Stomach (tissue), 9 donors: ENCODE measurements around the gene CUEDC1. TPM values are rescaled to one million over a fixed set of nuclear protein-coding genes. Genes with fewer than 3 reads are reported as not detected.
A peak's percentile ranks its signal among the peaks of the same experiment; 100 is the strongest.

Experiments used
- DNase-seq, 2 donors: peaks; one replicate each; pipeline versions ENCODE4 v3.0.0 to v3.0.0-alpha.2; 2013 to 2019
- H3K27ac ChIP-seq, 5 donors: fragments of 200-600 bp in 4 of 5; sonication (generic) in 4 of 5; one replicate each; pipeline ENCODE4 v1.5.1; 2013 to 2019; ENCODE audit warnings: mild to moderate bottlenecking in 1 of 5, moderate library complexity in 1 of 5
- H3K27me3 ChIP-seq, 3 donors: fragments of 200-600 bp; sonication (generic); one replicate each; pipeline ENCODE4 v1.5.1; 2017 to 2019; ENCODE audit warnings: mixed run types in 1 of 3
- H3K36me3 ChIP-seq, 4 donors: fragments of 200-600 bp; sonication (generic); 1 replicate in 3 of 4; 2 replicates in 1 of 4; pipeline ENCODE4 v1.5.1; 2016 to 2019
- H3K4me1 ChIP-seq, 4 donors: fragments of 200-600 bp; sonication (generic); one replicate each; pipeline ENCODE4 v1.5.1; 2016 to 2019
- H3K4me3 ChIP-seq, 4 donors: fragments of 200-600 bp; sonication (generic) in 3 of 4; one replicate each; pipeline ENCODE4 v1.5.1; 2016 to 2019; ENCODE audit warnings: mild to moderate bottlenecking in 1 of 4
- H3K9me3 ChIP-seq, 4 donors: fragments of 200-600 bp; sonication (generic); one replicate each; pipeline ENCODE4 v1.5.1; 2016 to 2019
- EP300 ChIP-seq: sonication (generic); formaldehyde crosslinking; IDR thresholded peaks from one replicate; pipeline ENCODE4 v1.6.1; 2017; ENCODE audit warnings: antibody characterized with exemption
- POLR2A ChIP-seq, 4 donors: fragments of 450-650 bp; IDR thresholded peaks; one replicate each; pipeline ENCODE4 v1.6.1; 2016; ENCODE audit warnings: antibody characterized with exemption in 4 of 4, control low read depth in 2 of 4, mild to moderate bottlenecking in 1 of 4, moderate library complexity in 1 of 4
- POLR2AphosphoS5 ChIP-seq, 3 donors: sonication (generic); formaldehyde crosslinking; IDR thresholded peaks; one replicate each; pipeline ENCODE4 v1.6.1; 2016; ENCODE audit warnings: antibody characterized with exemption in 3 of 3
- WGBS, 5 donors: extraction: QIAGEN DNeasy Blood & Tissue Kit in 3 of 5; methylation state at CpG; one replicate each; pipeline versions ENCODE4 v1.1.5 to v1.1.7; 2013 to 2018; 5-methylcytosine and 5-hydroxymethylcytosine counted together
- intact Hi-C: fragments of 100-400 bp; cut with DNase I; formaldehyde crosslinking; loops from one replicate; pipeline ENCODE4 v1.15.1; 2023; ENCODE audit warnings: low total_unique reads
- polyA plus RNA-seq, 3 donors: library from polyadenylated mRNA; stranded (reverse); fragments of 200-250 nt; gene quantifications; one replicate each; pipeline ENCODE4 v1.2.3, GENCODE V29; 2013
- total RNA-seq, 5 donors: library from RNA; depleted of rRNA; stranded (reverse); fragments of >200 nt; gene quantifications; one replicate each; pipeline versions ENCODE4 v1.1.0 to v1.2.3, GENCODE V29; 2014 to 2016
- TF ChIP-seq, protein P1 (sequence below), 7 experiments: fragments of 450-650 bp in 4 of 7; fragments of 200-600 bp in 3 of 7; sonication (generic) in 3 of 7; IDR thresholded peaks; one replicate each; pipeline ENCODE4 v1.5.1; 2016 to 2019; ENCODE audit warnings: antibody characterized with exemption in 7 of 7, control low read depth in 2 of 7, mild to moderate bottlenecking in 1 of 7
- donor health status: healthy with polysubstance abuse.
- donor health status: Bipolar disorder and iron deficiency.
- donor health status: healthy.

Gene CUEDC1
- total and polyA plus RNA-seq, 8 donors, result 10.5 to 111 (median 21.7) TPM

DNA sequence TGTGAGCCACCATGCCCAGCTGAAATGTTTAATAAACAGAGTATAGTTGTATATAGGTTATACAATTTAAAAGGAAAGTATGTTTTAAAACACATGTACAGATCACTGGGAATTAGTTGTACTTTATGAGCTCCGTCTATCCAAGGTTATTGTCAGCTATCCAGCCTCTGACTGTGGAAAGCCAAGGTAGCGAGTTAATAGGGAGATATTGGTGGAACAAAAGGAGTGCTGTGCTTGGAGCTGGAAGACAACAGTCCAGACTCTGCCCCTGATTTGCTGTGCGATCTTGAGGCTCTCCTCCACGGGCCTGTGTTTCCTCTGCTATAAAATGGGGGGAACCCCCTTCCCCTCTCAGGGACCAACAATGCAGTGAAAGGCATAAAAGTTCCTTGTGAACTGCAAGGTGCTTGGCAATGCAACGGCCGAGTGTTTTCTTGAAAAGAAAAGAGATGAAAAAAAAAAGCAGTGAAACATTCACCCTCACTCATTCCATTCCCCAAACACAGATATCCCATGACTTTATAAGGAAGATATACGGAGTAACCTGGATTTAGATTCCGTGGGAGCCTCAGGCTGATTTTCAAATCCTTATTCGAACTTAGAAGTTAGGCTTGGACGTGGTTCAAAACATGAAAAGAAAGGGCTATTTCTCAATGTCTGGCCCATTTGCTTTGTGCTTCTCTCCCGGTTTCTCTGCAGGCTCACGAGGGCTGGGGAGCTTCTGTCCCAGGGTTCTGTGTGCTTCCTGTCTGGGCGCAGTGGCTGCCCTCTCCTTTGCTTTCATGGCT lies 34.1 kb downstream of the CUEDC1 start:
- peak in 1 of 2 donors; percentile 77 for DNase-seq
- Histone ChIP-seq H3K9me3 (no peaks in the 10 kb centered on the region), H3K4me1 (peaks cover 42 to 87% (median 65%) of the 10 kb centered on the region in 4 donors), H3K27me3 (no peaks in the 10 kb centered on the region), H3K4me3 (no peak overlapping the region), H3K36me3 (no peaks in the 10 kb centered on the region), H3K27ac (peak overlapping the region; percentile 50 to 99 (median 78))
- intact Hi-C loops, result no loop called here
- TF ChIP-seq POLR2AphosphoS5 (IDR thresholded peaks at IDR 0.05) (peak in 1 of 3 donors; percentile 20), EP300 (no peak)
- WGBS, 5 donors, result 15 to 26% (median 20%) methylated on average over 13 of the region's 13 CpGs

DNA sequence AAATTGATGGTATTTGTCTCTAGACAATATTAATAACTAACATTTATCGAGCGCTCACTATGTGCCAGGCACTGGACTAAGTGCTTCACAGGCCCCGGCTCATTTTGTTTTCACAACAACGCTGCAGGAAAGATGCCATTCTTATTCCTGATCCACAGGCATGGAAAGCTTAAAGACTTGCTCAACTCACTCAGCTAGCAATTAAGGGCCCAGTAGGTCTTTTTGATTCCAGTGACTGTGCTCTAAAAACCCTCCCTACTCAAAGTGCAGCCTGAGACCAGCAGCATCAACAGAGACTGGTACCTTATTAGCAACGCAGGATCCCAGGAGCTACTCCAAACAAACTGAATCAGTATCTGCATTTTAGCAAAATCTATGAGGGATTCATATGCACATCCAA lies 35.3 kb downstream of the CUEDC1 start:
- H3K27me3 ChIP-seq, result no peaks in the 10 kb centered on the region
- no peaks in the 10 kb centered on the region for H3K9me3 ChIP-seq
- H3K4me1 ChIP-seq, result peaks cover 52 to 88% (median 71%) of the 10 kb centered on the region in 4 donors
- H3K36me3 ChIP-seq, result no peaks in the 10 kb centered on the region
- no peak overlapping the region for H3K4me3 ChIP-seq
- no peak for DNase-seq
- WGBS, 5 donors, result 76 to 92% (median 87%) methylated on average over 5 of the region's 5 CpGs
- intact Hi-C loops, result no loop called here
- TF ChIP-seq POLR2A (IDR thresholded peaks at IDR 0.05) (no peak), POLR2AphosphoS5 (IDR thresholded peaks at IDR 0.05) (no peak), EP300 (no peak)
- TF ChIP-seq, protein P1, sequence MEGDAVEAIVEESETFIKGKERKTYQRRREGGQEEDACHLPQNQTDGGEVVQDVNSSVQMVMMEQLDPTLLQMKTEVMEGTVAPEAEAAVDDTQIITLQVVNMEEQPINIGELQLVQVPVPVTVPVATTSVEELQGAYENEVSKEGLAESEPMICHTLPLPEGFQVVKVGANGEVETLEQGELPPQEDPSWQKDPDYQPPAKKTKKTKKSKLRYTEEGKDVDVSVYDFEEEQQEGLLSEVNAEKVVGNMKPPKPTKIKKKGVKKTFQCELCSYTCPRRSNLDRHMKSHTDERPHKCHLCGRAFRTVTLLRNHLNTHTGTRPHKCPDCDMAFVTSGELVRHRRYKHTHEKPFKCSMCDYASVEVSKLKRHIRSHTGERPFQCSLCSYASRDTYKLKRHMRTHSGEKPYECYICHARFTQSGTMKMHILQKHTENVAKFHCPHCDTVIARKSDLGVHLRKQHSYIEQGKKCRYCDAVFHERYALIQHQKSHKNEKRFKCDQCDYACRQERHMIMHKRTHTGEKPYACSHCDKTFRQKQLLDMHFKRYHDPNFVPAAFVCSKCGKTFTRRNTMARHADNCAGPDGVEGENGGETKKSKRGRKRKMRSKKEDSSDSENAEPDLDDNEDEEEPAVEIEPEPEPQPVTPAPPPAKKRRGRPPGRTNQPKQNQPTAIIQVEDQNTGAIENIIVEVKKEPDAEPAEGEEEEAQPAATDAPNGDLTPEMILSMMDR (IDR thresholded peaks at IDR 0.05), result no peak
- H3K27ac ChIP-seq, result peak overlapping the region in 4 of 5 donors; percentile 68 to 99 (median 78)

DNA sequence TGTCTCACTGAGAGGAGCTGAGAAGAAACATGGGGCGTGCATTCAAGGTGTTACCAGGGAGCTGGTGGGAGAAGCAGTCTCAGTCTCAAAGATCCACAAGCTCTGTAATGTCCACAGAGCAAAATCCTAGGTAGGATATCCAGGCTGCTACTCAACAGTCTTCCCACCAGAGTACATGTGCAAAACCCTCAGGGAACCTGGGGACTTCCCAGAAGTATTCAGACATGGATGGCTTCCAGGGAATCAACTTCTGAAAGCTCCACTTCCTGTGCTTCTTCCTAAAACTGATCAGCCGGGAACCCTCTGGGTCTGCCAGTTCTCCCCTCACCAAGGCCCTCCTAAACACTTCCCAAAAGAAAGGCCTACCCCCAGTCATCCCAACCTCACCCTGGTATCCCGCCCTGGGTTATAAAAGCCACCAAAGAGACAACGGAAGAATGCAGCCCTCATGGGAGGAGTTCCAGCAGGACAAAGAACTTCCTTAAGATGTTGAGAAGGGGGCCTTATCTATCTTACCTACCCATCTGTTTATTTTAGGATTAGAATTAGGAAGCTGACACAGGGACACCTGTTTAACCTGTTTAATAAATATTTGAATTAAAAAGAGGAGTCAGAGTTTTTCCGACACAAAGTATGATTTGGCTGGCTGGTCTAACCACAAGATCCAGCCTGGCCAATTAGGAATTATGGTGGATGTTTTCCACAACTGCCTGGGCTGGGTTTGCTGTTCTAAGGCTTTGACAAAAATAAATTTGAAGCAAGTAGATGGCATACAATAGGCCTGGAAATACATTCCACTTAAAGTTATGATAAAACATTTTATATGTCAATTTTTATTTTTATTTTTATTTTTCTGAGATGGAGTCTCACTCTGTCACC lies 37.0 kb downstream of the CUEDC1 start:
- H3K4me1 ChIP-seq, result peaks cover 65 to 99% (median 86%) of the 10 kb centered on the region in 4 donors
- no peaks in the 10 kb centered on the region for H3K27me3 ChIP-seq
- no peaks in the 10 kb centered on the region for H3K36me3 ChIP-seq
- no peaks in the 10 kb centered on the region for H3K9me3 ChIP-seq
- no peak overlapping the region for H3K4me3 ChIP-seq
- TF ChIP-seq, protein P1 (IDR thresholded peaks at IDR 0.05), result no peak
- TF ChIP-seq EP300 (no peak), POLR2A (IDR thresholded peaks at IDR 0.05) (no peak), POLR2AphosphoS5 (IDR thresholded peaks at IDR 0.05) (no peak)
- WGBS, 5 donors, result 42 to 57% (median 49%) methylated on average over 5 of the region's 5 CpGs
- no peak for DNase-seq
- peak overlapping the region; percentile 31 to 99 (median 85) for H3K27ac ChIP-seq
- intact Hi-C loops, result no loop called here

DNA sequence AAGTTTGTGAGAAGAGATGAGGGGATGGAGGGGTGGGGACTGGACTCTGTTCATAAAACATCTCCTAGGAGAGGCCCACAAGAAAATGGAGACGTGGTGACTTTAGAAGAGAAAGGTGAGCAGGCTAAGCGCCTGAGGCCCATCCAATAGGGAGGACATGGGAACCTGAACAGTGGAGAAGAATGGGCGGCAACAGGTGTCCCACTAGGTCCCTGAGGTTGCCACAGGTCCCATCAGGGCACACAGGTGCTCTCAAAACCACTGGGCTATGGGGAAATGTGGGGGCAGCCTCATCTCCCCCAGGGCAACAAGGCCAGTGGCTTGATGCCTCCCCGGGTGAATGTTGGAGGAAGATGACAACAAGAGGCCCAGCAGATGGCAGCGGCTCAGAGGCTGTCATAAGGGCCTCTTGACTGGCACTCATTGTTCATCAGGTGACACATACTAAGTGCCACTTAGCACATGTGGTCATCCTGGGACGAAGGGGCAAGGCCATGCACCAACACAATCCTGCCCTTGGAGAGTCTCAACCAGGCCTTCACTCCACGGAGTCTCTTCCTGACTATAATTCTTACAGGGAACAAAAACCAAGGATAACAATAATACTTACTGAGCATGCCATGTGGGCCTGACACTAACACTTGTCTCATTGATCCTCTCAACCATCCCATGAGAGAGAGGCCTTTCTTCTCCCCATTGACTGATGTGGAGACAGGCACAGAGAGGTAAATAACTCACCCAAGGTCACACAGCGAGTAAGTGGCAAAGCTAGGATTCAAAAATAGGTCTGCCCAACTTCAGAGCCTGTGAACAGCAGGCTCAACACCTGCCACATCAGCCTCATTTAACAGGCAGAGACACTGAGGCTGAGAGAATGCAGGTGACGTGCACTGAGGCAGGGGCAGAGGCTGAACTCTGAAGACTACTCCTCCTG lies 38.0 kb downstream of the CUEDC1 start:
- DNase-seq, result no peak
- 85 to 94% (median 89%) methylated on average over 9 of the region's 9 CpGs for WGBS, 5 donors
- intact Hi-C loops, result no loop called here
- TF ChIP-seq EP300, result no peak
- TF ChIP-seq POLR2AphosphoS5 (IDR thresholded peaks at IDR 0.05), result no peak
- no peaks in the 10 kb centered on the region for H3K36me3 ChIP-seq
- peak overlapping the region; percentile 11 to 99 (median 85) for H3K27ac ChIP-seq
- peaks cover 69 to 99% (median 86%) of the 10 kb centered on the region in 4 donors for H3K4me1 ChIP-seq
- no peaks in the 10 kb centered on the region for H3K27me3 ChIP-seq
- no peaks in the 10 kb centered on the region for H3K9me3 ChIP-seq
- H3K4me3 ChIP-seq, result no peak overlapping the region
